Calu3 (cell line): ENCODE measurements around the gene SERPINF2. TPM values are rescaled to one million over a fixed set of nuclear protein-coding genes. Genes with fewer than 3 reads are reported as not detected.
"Not testable (repeated sequence)": the region's sequence is repeated elsewhere in the genome, so short reads cannot be mapped to it uniquely, and the experiment has no call there.

Experiments used
- BruUV-seq: library from RNA; stranded (reverse); fragments of 400-500 nt; replicated peaks from 2 replicates; lab custom pipeline; 2021; lab: Mats Ljungman, UMichigan
- CTCF ChIA-PET: fragments of 300-600 bp; sonication (Branson Sonifier 250); formaldehyde crosslinking; loops from one replicate; lab custom pipeline; 2022; ENCODE audit warnings: antibody characterized with exemption; lab: Charles Lee
- DNase-seq: peaks from one replicate; pipeline ENCODE4 v3.0.0; 2022
- H3K27ac Mint-ChIP-seq: one replicate; pipeline ENCODE4 v1.8.0; 2022; ENCODE audit warnings: mixed read lengths; ENCODE audit not compliant: unreplicated experiment
- H3K27me3 Mint-ChIP-seq: one replicate; pipeline ENCODE4 v1.8.0; 2022; ENCODE audit warnings: mixed read lengths; ENCODE audit not compliant: unreplicated experiment
- H3K36me3 Mint-ChIP-seq: one replicate; pipeline ENCODE4 v1.8.0; 2022; ENCODE audit warnings: mild to moderate bottlenecking, moderate library complexity, mixed read lengths; ENCODE audit not compliant: insufficient read depth, unreplicated experiment
- H3K4me1 Mint-ChIP-seq: one replicate; pipeline ENCODE4 v1.8.0; 2022; ENCODE audit warnings: mild to moderate bottlenecking, low read depth, mixed read lengths; ENCODE audit not compliant: unreplicated experiment
- H3K4me3 Mint-ChIP-seq: one replicate; pipeline ENCODE4 v1.8.0; 2022; ENCODE audit warnings: mild to moderate bottlenecking, low read depth, moderate library complexity, mixed read lengths; ENCODE audit not compliant: unreplicated experiment
- H3K9me3 Mint-ChIP-seq: one replicate; pipeline ENCODE4 v1.8.0; 2022; ENCODE audit warnings: low read depth, mixed read lengths; ENCODE audit not compliant: unreplicated experiment
- intact Hi-C: fragments of 100-400 bp; cut with micrococcal nuclease; formaldehyde crosslinking; loops from one replicate; pipeline ENCODE4 v1.10.0; 2022; ENCODE audit not compliant: unreplicated experiment
- total RNA-seq: library from RNA; stranded (reverse); gene quantifications from 2 replicates; pipeline ENCODE4 v1.2.3, GENCODE V29; 2022
- TF ChIP-seq, protein P1 (sequence below): fragments of 200-600 bp; IDR thresholded peaks from one replicate; pipeline ENCODE4 v1.8.0; 2022; ENCODE audit warnings: antibody characterized with exemption; ENCODE audit not compliant: unreplicated experiment

The SERPINF2 gene
- total RNA-seq, 1 experiment from 2014 or later = 0.76 TPM

DNA sequence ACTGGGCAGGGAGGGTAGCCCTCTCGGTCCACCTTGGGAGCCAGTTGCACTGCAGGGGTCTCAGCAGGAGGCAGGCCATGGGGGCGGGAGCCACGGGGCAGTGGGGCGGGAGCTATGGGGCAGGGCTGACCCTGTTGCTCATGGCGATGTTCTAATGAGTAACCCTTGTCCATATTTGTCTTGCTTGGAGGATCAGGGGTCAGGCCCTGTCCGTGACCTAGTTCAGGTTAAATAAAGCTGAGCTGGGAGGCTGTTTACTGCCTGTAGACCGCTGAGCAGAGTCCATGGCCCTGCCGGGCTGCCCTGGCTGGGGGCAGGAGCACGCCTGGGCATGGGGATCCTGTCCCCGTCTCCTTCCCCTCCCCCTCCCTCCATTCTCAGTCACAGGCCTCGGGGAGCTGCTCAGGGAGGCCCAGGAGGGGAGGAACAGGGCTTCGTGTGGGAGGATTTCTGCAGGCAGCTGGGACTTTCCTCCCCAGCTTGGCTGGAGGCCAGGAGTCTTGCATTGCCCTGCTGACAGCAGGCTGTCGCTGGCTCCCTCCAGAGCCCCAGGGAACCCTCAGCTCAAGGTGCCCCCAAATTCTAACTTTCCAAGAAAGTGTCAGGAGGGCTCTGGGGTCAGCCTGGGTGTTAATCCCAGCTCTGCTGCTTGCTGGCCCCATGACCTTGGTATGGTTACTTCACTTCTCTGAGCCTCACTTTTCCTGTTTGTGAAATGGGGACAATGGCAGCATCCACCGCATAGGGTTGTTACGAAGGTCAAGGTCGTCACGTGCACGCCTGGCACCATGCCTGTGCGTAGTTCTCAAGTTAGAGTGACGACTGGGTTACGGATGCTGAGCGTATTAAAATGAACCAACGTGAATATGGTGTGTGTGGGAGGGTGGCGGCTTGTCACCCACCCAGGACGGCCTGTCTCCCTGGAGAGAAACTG is 6.1 kb upstream of the SERPINF2 start:
- H3K9me3 Mint-ChIP-seq = no peaks in the 10 kb centered on the region
- H3K36me3 Mint-ChIP-seq = no peaks in the 10 kb centered on the region
- no TSS peak for BruUV-seq
- TF ChIP-seq, protein P1, sequence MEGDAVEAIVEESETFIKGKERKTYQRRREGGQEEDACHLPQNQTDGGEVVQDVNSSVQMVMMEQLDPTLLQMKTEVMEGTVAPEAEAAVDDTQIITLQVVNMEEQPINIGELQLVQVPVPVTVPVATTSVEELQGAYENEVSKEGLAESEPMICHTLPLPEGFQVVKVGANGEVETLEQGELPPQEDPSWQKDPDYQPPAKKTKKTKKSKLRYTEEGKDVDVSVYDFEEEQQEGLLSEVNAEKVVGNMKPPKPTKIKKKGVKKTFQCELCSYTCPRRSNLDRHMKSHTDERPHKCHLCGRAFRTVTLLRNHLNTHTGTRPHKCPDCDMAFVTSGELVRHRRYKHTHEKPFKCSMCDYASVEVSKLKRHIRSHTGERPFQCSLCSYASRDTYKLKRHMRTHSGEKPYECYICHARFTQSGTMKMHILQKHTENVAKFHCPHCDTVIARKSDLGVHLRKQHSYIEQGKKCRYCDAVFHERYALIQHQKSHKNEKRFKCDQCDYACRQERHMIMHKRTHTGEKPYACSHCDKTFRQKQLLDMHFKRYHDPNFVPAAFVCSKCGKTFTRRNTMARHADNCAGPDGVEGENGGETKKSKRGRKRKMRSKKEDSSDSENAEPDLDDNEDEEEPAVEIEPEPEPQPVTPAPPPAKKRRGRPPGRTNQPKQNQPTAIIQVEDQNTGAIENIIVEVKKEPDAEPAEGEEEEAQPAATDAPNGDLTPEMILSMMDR = no peak
- intact Hi-C loops = no loop called here
- DNase-seq = no peak
- peaks cover under 1% of the 10 kb centered on the region for H3K27me3 Mint-ChIP-seq
- no peaks in the 10 kb centered on the region for H3K4me1 Mint-ChIP-seq
- CTCF ChIA-PET = interaction anchor here (0.5 to 0.6 kb wide), 2 partner anchors 52 to 412 kb away, joined by 3 to 4 read pairs; no protein-coding TSS in a partner anchor
- no peak overlapping the region for H3K27ac Mint-ChIP-seq
- no peak overlapping the region for H3K4me3 Mint-ChIP-seq

DNA sequence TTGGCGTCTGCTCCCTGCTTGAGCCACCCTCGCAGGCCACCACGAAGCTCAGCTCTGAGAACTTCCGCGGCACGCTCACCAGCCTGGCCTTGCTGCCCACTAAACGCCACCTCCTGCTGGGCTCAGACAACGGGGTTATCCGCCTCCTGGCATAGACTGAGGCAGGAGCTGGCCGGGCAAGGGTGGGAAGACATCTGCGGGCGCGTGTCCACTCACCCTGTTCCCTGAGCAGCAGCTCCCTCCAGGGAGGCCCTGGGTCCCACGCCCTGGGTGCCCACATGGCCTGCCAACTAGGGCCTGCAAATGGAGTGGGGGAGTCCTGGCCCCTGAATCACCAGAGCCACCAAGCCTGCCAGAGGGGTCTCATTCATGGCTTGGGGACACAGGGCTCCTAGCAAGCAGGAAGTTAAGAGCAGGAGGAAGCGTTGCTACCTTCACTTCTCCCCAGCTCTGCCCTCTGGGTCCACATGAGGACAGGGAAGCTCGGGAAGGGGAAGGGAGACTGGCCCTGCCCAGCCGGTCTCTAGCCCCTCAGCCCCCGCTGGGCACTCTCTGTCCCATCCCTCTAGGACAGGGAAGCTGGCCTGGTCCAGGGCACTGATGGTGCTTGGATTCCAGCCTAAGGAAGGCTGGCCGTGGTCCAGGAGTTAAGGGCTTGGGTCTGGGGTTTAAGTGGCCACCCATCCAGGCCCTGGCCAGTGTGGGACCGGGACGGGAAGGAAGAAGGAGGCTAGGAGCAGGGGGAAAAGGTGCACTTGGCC is 5.0 kb upstream of the SERPINF2 start:
- BruUV-seq = no TSS peak
- TF ChIP-seq, protein P1 = no peak
- Mint-ChIP-seq H3K4me1 (no peaks in the 10 kb centered on the region), H3K4me3 (no peak overlapping the region), H3K27ac (no peak overlapping the region), H3K27me3 (peaks cover 9% of the 10 kb centered on the region), H3K9me3 (no peaks in the 10 kb centered on the region), H3K36me3 (no peaks in the 10 kb centered on the region)
- intact Hi-C loops = no loop called here
- CTCF ChIA-PET = no interaction called here
- no peak for DNase-seq

DNA sequence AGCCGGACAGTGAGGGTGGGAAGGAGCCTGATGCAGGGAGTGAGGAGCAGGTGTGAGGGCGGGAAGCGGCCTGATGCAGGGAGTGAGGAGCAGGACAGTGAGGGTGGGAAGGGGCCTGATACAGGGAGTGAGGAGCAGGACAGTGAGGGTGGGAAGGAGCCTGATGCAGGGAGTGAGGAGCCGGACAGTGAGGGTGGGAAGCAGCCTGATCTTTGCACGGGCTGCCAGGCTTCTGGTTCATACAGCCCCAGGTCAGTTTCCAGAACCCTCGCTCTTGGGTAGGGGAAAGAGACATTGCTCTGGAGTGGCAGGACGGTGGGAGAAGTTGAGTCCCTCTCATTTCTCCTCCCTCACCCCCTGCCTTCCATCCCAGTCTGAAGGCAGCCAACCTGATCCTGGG is 772 bp upstream of the SERPINF2 start:
- not testable (repeated sequence) for H3K27me3 Mint-ChIP-seq

DNA sequence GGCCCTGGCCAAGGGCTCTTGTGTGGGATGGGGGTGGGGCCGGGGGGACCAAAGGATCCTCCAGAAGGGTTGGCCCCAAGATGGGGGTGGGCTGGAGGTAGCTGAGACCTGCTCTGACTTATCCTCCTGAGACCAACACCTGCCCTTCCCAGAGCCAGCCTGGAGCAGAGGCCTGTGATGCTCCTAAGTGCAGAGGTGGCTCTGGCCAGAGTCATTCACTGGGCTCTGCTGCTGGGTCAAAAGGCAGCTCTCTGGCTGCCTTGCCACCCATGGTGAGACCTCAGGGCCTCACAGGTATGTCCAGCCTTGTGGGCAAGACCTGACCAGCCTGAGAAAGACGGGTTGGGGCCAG is 393 bp downstream of the SERPINF2 start:
- DNase-seq = no peak
- intact Hi-C loops = no loop called here
- Mint-ChIP-seq H3K27ac (no peak overlapping the region), H3K36me3 (no peaks in the 10 kb centered on the region), H3K4me3 (no peak overlapping the region), H3K27me3 (peaks cover 9% of the 10 kb centered on the region), H3K4me1 (no peaks in the 10 kb centered on the region), H3K9me3 (no peaks in the 10 kb centered on the region)
- no TSS peak for BruUV-seq
- TF ChIP-seq, protein P1 = no peak
- CTCF ChIA-PET = no interaction called here

More for the DNA sequence above, 772 bp upstream of the SERPINF2 start:
- BruUV-seq, H3K4me3 Mint-ChIP-seq, H3K27ac Mint-ChIP-seq, H3K4me1 Mint-ChIP-seq, CTCF ChIA-PET, H3K9me3 Mint-ChIP-seq, DNase-seq, intact Hi-C loops, H3K36me3 Mint-ChIP-seq: not testable (repeated sequence)
